SJCRH30 (cell line): ENCODE results near the gene CREB3L4. TPM values are rescaled to one million over a fixed set of nuclear protein-coding genes. Genes with fewer than 3 reads are reported as not detected.
"Not testable (repeated sequence)": the region's sequence is repeated elsewhere in the genome, so short reads cannot be mapped to it uniquely, and the experiment has no call there.

Experiments
- DNase-seq, 2 experiments: peaks; one replicate each; pipeline ENCODE4 v3.0.0-alpha.2; 2015 to 2020
- H3K27ac ChIP-seq: fragments of 250-450 bp; sonication (Bioruptor Pico); 2 replicates; pipeline ENCODE4 v1.5.1; 2020; ENCODE audit warnings: mild to moderate bottlenecking, moderate library complexity
- H3K27me3 ChIP-seq: fragments of 250-450 bp; sonication (Bioruptor Pico); 2 replicates; pipeline ENCODE4 v1.5.1; 2020; ENCODE audit warnings: mild to moderate bottlenecking, moderate library complexity
- H3K36me3 ChIP-seq: fragments of 250-450 bp; sonication (Bioruptor Pico); 2 replicates; pipeline ENCODE4 v1.5.1; 2020; ENCODE audit warnings: mild to moderate bottlenecking, moderate library complexity
- H3K4me1 ChIP-seq: fragments of 250-450 bp; sonication (Bioruptor Pico); 2 replicates; pipeline ENCODE4 v1.5.1; 2020; ENCODE audit warnings: mild to moderate bottlenecking, moderate library complexity
- H3K4me3 ChIP-seq: fragments of 250-450 bp; sonication (Bioruptor Pico); 2 replicates; pipeline ENCODE4 v1.5.1; 2020; ENCODE audit warnings: mild to moderate bottlenecking, moderate library complexity
- H3K9me3 ChIP-seq: fragments of 250-450 bp; sonication (Bioruptor Pico); replicated peaks from 2 replicates; pipeline ENCODE4 v1.5.1; 2020; ENCODE audit warnings: mild to moderate bottlenecking, moderate library complexity
- total RNA-seq: library from RNA; depleted of rRNA; stranded (reverse); fragments of >200 nt; shearing (Covaris generic); gene quantifications from 2 replicates; pipeline ENCODE4 v1.2.3, GENCODE V29; 2014

Gene CREB3L4
- total RNA-seq, 1 experiment from 2014 or later, result 7.5 TPM

GRCh38 chr1:153979091-153979490 is 11.4 kb downstream of the CREB3L4 start:
- H3K27me3 ChIP-seq, H3K4me3 ChIP-seq, H3K4me1 ChIP-seq, DNase-seq, H3K27ac ChIP-seq, H3K9me3 ChIP-seq: not testable (repeated sequence)
- peaks cover 17% of the 10 kb centered on the region for H3K36me3 ChIP-seq

DNA sequence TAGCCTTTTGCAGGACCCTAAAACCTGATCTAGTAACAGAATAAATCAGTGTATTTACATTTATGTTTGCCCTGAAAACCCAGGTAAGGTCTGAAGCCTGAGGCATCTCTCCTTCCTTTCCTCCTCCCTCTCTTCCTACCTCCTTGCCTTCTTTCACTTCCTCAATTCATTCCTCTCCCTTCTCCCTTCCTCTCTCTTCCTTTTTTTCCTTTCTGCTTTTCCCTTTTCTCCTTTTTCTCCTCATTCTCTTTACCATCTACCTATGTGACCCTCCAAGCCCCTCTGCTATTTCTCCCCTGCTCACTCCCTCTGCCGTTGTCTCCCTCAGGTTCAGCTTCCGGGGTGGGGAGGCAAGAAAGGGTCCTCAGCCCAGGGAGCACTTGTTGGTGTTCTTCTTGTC is 14.0 kb downstream of the CREB3L4 start:
- H3K4me1 ChIP-seq, H3K36me3 ChIP-seq, H3K9me3 ChIP-seq, H3K4me3 ChIP-seq, DNase-seq, H3K27ac ChIP-seq, H3K27me3 ChIP-seq: not testable (repeated sequence)

GRCh38 chr1:153984123-153984894 is 16.6 kb downstream of the CREB3L4 start:
- no peaks in the 10 kb centered on the region for H3K9me3 ChIP-seq
- H3K27me3 ChIP-seq, result no peaks in the 10 kb centered on the region
- H3K27ac ChIP-seq, result no peak overlapping the region
- H3K4me3 ChIP-seq, result no peak overlapping the region
- peaks cover 5% of the 10 kb centered on the region for H3K36me3 ChIP-seq
- DNase-seq, result no peak
- no peaks in the 10 kb centered on the region; the same call in none of the 2 replicates for H3K4me1 ChIP-seq

GRCh38 chr1:153985341-153985912 is 17.7 kb downstream of the CREB3L4 start:
- Histone ChIP-seq H3K27ac (peak overlapping the region; percentile 43; the same call in 1 of the 2 replicates), H3K4me3 (peak overlapping the region; percentile 86), H3K9me3 (no peaks in the 10 kb centered on the region), H3K36me3 (peaks cover 5% of the 10 kb centered on the region), H3K27me3 (no peaks in the 10 kb centered on the region), H3K4me1 (no peaks in the 10 kb centered on the region; the same call in none of the 2 replicates)
- DNase-seq, result no peak

DNA sequence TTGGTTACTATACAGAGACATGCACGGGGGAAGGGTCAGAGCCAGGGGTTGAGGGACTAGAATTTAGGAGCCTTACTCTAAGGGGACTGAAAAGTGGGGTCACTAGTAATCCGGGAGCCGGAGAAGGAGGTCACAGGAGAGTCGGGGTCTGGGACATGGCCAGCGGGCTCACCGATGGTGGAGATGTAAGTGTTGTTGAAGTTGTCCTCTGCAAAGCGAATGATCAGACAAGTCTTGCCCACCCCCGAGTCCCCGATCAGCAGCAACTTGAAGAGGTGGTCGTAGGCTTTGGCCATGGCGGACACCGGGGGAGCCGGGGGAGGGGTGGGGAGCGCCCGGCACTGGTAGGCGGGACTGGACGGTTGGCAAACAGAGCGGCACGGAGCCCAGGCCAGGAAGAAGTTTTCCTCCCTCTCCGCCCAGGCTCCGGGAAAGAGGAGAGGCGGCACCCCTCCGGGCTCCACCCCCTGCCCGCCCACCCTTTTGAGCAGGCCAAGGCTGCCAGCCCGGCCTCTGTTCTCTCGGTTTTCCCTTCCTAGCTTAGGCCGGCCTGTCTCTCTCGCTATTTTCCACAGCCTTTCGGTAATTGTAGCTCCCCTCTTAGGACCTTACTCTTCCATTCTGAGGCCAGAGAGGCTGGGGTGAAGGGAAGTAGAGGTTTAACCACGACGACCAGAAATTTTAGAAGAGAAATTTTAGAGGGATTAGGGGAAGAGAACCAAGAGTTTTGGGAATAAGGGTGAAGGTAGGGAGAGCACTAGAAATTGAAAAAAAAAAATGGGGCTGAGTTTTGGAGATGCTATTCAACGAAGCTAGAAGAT is 18.4 kb downstream of the CREB3L4 start, which contains the start of gene RAB13:
RAB13 (minus strand) TSS at position 399 of the 821 bp plus-strand sequence; CDS start at position 296, 103 bp downstream.
- DNase-seq, result peak; percentile 84 to 90

GRCh38 chr1:153987621-153988020 is 19.9 kb downstream of the CREB3L4 start:
- no peaks in the 10 kb centered on the region for H3K27me3 ChIP-seq
- H3K4me1 ChIP-seq, result no peaks in the 10 kb centered on the region; the same call in none of the 2 replicates
- H3K9me3 ChIP-seq, result no peaks in the 10 kb centered on the region
- H3K27ac ChIP-seq, result no peak overlapping the region
- H3K4me3 ChIP-seq, result no peak overlapping the region
- DNase-seq, result no peak
- peaks cover 21% of the 10 kb centered on the region for H3K36me3 ChIP-seq

More for the DNA sequence above, 18.4 kb downstream of the CREB3L4 start, which contains the start of gene RAB13:
- H3K9me3 ChIP-seq, result no peaks in the 10 kb centered on the region
- H3K27me3 ChIP-seq, result no peaks in the 10 kb centered on the region
- peak within 1 kb of the TSS; percentile 86 for H3K4me3 ChIP-seq
- peaks cover 7% of the 10 kb centered on the region for H3K36me3 ChIP-seq
- peak within 1 kb of the TSS; percentile 56 for H3K27ac ChIP-seq
- no peaks in the 10 kb centered on the region; the same call in none of the 2 replicates for H3K4me1 ChIP-seq

- Histone ChIP-seq H3K9me3 (no peaks in the 10 kb centered on the region), H3K4me1 (no peaks in the 10 kb centered on the region), H3K4me3 (peak within 1 kb of the TSS; percentile 79), H3K36me3 (peaks cover 40% of the 10 kb centered on the region), H3K27ac (peak within 1 kb of the TSS; percentile 77), H3K27me3 (no peaks in the 10 kb centered on the region)
- DNase-seq, result peak; percentile 96 to 98
Measured at GRCh38 chr1:153990468-153991150, 22.9 kb downstream of the CREB3L4 start, which contains the start of gene RPS27. Gene RPS27, plus strand, starts transcription at chr1:153990762. Its CDS starts 35 bp downstream, at chr1:153990797.

DNA sequence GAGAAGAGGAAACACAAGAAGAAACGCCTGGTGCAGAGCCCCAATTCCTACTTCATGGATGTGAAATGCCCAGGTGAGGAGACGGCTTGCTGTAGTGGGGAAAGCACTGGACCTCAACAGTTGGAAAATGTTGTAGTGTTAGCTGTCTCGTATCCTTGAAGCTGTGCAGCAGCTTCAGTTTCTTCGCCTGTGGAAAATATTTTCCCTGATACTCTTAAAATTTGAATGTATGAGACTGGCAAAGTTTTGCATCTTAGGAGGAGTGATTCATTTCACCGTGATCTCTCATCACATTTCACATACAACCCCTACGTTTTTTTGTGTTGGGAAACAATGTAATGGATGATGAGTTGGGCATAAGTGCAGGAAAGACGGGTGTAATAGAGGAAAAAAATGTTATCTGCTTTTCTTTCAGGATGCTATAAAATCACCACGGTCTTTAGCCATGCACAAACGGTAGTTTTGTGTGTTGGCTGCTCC is 23.5 kb downstream of the CREB3L4 start:
- no peak for DNase-seq
- H3K4me3 ChIP-seq, result peak overlapping the region; percentile 79
- peaks cover 40% of the 10 kb centered on the region for H3K36me3 ChIP-seq
- no peaks in the 10 kb centered on the region for H3K27me3 ChIP-seq
- no peaks in the 10 kb centered on the region for H3K4me1 ChIP-seq
- no peaks in the 10 kb centered on the region for H3K9me3 ChIP-seq
- H3K27ac ChIP-seq, result peak overlapping the region; percentile 77

GRCh38 chr1:153991806-153992205 is 24.1 kb downstream of the CREB3L4 start:
- Histone ChIP-seq H3K36me3 (peaks cover 40% of the 10 kb centered on the region), H3K4me1 (no peaks in the 10 kb centered on the region), H3K27ac (no peak overlapping the region), H3K27me3 (no peaks in the 10 kb centered on the region), H3K4me3 (peak overlapping the region; percentile 79), H3K9me3 (no peaks in the 10 kb centered on the region)
- no peak for DNase-seq

DNA sequence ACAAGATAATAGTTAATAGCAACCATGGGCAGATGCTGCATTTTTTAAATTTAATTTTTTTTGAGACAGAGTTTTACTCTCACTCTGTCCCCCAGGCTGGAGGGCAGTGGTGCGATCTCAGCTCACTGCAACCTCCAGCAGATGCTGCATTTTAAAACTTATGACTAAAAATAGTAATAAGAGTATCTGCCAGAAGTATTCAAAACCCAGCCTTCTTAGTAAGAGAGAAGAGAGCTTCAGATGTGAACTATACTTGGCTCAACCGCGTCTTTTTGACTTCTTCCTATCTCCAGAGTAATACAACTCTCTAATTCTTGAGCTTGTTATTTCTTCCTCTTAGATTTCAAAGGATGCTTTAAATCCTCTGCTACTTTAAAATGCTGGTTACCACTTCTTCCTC is 27.5 kb downstream of the CREB3L4 start:
- DNase-seq, result no peak
- peaks cover 40% of the 10 kb centered on the region for H3K36me3 ChIP-seq
- H3K4me1 ChIP-seq, result no peaks in the 10 kb centered on the region
- H3K9me3 ChIP-seq, result no peaks in the 10 kb centered on the region
- H3K27ac ChIP-seq, result no peak overlapping the region
- no peaks in the 10 kb centered on the region for H3K27me3 ChIP-seq
- H3K4me3 ChIP-seq, result no peak overlapping the region

- Histone ChIP-seq H3K4me1 (no peaks in the 10 kb centered on the region), H3K9me3 (no peaks in the 10 kb centered on the region), H3K4me3 (no peak overlapping the region), H3K36me3 (peaks cover 40% of the 10 kb centered on the region), H3K27ac (no peak overlapping the region), H3K27me3 (no peaks in the 10 kb centered on the region)
- no peak for DNase-seq
Measured at GRCh38 chr1:153995640-153996039, 27.9 kb downstream of the CREB3L4 start.

DNA sequence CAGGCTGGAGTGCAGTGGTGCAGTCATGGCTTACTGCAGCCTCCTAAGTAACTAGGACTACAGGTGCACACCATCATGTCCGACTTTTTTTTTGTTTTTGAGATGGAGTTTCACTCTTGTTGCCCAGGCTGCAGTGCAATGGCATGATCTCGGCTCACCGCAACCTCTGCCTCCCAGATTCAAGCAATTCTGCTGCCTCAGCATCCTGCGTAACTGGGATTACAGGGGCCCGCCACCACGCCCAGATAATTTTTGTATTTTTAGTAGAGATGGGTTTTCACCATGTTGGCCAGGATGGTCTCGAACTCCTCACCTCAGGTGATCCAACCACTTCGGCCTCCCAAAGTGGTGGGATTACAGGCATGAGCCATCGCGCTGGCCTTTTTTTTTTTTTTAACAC is 29.2 kb downstream of the CREB3L4 start:
- not testable (repeated sequence) for H3K27me3 ChIP-seq, H3K4me3 ChIP-seq, H3K4me1 ChIP-seq, H3K27ac ChIP-seq, H3K9me3 ChIP-seq, DNase-seq
- peaks cover 31% of the 10 kb centered on the region for H3K36me3 ChIP-seq

GRCh38 chr1:154000420-154000819 is 32.7 kb downstream of the CREB3L4 start:
- no peak overlapping the region for H3K4me3 ChIP-seq
- no peak overlapping the region for H3K27ac ChIP-seq
- no peaks in the 10 kb centered on the region for H3K27me3 ChIP-seq
- H3K36me3 ChIP-seq, result 0 out of 2 replicates have a peak, but pooled peaks cover under 1% of the 10 kb centered on the region
- no peaks in the 10 kb centered on the region for H3K9me3 ChIP-seq
- no peak for DNase-seq
- peaks cover 6% of the 10 kb centered on the region; the same call in 1 of the 2 replicates for H3K4me1 ChIP-seq

DNA sequence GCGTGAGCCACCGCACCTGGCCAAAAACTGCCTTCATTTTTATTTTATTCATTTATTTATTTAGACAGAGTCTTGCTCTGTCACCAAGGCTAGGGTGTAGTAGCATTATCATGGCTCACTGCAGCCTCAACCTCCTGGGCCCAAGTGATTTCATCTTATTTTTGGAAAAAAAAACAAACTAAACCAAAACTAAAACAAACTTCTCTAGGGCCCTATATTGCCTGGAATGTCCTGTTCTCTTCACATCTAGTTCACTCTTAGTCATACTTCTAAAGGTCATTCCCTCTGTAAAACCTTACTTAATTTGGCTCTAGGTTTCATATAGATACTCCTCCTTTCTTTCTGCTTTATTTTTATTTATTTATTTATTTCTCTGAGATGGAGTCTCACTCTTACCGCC is 38.4 kb downstream of the CREB3L4 start:
- H3K27ac ChIP-seq, result no peak overlapping the region
- H3K36me3 ChIP-seq, result no peaks in the 10 kb centered on the region
- H3K27me3 ChIP-seq, result no peaks in the 10 kb centered on the region
- peaks cover 6% of the 10 kb centered on the region; the same call in 1 of the 2 replicates for H3K4me1 ChIP-seq
- no peak overlapping the region for H3K4me3 ChIP-seq
- no peaks in the 10 kb centered on the region for H3K9me3 ChIP-seq
- no peak for DNase-seq
